Activated T-cell treated with anti-CD3 and anti-CD28 coated beads for 24 hours (primary cell): ENCODE results near the gene MEGF11.

Experiments used
- DNase-seq: peaks from one replicate; pipeline ENCODE4 v3.0.0-alpha.2; 2020; ENCODE audit warnings: low read depth

Gene MEGF11

DNA sequence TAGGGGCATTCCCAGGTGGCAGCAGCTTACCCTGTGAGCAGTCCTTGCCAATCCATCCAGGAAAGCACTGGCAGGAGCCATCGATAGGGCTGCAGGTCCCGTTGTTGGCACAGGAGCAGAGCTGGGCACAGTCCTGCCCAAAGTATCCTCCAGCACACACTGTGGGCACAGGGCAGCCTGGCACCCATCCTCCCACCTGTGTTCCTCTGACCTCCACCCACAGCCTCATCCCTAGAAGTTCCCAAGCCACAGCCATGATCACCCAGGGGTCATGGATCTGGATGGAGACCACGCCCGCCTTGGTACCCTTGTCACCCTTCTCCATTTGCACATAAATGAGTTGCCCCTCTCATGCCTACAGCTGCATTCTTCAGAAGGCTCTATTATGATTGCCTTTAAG is 335.6 kb downstream of the MEGF11 start:
- no peak for DNase-seq

DNA sequence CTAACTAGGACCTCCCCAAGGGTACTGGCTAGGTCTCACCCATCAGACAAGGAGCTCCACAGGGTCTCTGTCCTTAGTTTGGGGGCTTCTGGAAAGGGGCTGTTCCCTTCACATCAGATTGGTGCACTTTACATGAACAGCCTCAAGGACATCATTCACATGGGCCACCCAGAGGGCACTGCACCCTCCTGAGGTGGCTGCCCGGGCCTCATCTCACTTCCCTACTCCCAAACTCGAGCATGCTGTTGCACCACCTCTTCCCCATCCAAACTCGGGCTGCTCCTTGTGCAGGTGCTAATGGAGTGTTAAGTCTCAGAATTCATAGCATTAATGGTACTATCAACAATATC is 336.2 kb downstream of the MEGF11 start:
- DNase-seq, result no peak

DNA sequence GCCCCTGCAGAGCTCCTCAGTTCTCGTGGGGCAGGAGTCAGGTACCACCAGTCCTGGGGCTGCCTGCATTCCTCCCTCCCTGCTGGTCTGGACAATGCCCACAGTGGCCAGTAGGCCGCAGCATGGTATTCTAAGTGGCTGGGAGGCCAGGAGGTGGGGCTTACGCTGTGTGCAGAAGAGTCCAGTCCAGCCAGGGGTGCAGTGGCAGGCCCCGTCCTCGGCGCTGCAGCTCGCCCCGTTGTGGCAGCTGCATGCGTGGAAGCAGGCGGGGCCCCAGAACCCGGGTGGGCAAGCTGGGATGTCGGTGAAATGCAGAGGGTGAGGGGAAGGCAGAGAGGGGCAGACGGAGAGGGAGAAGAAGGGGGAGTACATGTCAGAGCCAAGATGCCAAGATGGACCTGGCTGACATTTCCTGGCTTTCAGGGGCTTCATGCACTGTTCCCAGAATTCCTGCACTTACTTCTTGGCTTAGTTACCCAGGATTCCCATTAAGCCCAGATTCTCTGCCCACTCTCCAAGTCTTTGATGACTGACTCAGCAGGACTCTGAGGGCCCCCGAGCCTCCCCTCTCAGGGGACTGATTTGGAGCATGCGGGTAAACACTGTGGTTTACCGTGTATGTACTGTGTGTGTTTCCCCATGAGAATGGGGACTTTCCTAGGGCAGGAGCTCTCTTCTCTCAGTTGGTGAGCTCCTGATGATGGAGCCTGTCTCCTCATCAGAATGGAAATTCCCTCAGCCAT is 336.7 kb downstream of the MEGF11 start:
- peak; percentile 23 for DNase-seq

DNA sequence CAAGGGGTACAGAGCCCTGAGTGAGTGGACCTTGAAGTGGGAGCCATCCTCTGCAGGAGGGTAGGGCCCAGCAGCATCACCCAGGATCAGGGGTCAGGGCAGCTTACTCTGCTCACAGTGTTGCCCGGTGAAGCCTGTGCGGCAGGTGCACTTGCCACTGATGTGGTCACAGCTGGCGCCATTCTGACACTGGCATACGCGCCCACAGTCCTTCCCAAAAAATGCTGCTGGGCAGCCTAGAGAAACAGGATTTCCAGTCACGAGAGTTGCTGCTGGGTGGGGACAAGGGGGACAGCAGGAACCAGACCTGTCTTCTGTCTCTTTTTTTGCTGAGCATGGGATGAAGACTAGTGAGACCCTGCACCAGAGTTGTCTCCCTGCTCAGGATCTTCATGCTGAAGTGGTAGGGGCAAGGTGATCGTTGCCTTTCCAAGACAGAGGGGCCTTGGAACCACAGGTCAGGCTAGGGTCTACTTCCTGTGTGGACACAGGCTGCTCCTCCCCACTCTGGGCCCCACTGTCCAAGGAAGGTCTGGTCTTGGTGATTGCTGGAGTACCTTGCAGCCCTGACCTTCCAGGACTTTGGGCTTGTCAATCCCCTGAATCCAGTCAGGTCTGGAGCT is 337.4 kb downstream of the MEGF11 start:
- no peak for DNase-seq

DNA sequence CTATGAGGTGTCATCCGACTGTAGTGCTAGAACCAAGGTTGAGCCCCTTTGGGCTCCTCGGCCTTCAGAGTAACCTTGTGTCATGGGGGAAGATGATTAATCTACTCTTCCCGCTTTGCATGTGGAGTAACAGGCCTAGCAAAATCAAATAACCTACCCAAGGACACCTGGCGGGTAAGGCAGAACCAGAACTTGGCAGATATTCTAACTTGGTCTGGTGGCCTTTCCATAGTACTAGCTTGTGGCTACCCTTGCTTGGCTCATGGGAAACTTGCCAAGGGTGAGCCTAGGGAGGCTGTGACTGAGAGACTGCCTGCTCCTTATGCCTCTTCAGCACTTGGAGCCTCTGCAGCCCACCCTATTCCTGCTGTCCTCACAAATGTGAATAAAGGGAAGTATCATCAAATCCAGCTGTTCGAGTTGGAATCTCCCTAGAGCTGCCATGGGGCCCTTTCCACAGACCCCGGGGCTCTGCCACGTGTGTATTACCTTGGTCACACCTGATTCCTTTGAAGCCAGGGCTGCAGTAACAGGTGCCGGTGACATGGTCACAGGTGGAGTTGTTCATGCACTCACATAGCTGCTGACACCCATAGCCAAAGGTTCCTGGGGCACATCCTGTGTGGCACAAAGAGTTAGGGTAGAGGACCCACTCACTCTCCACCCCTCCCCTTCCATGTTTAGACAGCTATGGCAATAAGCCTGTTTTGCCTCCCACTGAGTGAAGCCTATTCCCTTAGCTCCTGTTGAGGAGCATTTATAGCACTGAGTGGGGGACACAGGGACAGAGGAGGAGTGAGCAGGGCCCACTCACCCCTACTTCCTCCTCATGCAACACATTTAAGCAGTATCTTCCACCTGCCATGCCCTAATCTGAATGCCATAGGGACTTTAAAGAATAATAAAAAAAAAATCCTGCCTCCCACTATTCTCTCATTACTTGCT is 338.3 kb downstream of the MEGF11 start:
- no peak for DNase-seq

DNA sequence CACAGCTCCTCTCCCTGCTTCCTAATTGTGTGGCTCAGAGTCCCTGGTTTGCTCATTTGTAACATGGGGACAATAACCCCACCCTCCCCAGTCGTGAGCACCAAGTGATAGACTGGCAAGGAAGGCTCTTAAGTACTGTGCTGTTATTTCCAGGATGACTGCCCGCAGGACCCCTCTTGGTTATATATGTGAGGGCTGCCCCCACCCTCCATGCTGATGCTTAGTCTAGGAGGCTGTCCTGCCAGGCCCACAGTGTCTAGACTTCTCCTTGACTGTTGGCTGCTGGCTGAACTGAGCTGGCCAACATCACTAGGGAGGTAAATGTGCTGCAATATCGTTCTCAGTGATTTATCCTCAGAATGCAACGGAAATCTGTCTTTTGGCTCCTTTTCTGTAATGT is 339.2 kb downstream of the MEGF11 start:
- DNase-seq, result no peak

DNA sequence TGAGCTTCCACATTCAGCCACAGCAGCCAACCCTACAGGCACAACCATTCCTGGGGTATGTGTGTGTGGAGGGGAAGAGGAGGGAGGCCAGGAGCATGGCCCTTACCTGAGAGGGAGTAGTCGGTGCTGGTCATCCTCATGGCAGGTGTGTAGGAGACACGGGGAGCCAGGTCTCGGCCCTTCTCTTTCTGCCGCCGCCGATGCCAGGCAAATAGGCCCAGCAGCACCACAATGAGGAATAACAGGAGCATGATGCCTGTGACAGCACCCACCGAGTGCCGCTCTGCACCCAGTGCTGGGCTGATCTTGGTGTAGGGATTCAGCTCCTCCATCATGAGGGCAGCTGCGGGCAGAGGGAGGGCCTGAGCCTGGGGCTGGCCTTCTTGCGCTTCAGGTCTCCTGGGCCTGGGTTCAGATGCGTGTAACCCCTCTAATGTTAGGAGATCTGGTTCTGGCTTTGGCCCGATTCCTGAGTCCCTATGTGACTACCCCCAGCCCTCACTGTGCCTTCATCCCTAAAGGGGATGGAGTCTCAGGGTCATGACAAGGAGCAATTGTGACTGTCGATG is 339.8 kb downstream of the MEGF11 start:
- DNase-seq, result no peak

DNA sequence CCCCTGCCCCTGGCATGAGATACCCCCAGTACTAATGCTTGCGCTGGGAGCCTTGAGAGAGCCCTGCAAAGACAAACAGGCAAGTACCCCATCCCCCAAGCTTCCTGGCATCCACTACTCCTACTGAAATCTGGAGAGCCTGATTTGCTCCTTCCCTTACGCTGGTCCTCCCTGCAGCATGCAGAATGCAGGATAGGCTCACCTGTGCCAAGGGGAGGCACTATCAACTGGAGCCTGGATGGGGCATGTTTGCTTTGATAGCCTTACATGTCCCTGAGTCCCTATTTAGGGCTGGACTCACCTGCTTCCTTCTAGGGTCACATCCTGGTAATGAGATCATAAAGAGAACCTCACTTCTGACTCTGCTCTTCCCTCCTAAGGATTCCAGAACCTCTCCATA is 341.3 kb downstream of the MEGF11 start:
- no peak for DNase-seq

DNA sequence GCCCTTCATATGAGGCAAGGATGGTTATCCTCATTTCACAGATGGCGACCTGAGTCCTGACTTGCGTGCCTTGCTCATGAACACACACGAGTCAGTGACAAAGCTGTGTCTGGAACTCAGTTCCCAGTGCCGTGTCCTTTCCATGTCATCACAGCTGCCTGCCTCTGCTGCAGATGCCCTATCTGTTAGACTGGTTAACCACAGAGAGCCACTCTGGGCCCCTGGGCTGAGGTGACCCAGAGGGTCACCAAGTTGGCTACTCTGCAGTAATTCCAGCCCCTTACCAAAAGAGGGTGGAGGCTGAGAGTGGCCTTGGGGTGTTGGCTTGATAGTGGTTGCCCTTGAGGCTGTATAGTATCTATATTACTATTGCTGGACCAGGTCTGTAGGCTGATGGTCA is 343.2 kb downstream of the MEGF11 start:
- no peak for DNase-seq

DNA sequence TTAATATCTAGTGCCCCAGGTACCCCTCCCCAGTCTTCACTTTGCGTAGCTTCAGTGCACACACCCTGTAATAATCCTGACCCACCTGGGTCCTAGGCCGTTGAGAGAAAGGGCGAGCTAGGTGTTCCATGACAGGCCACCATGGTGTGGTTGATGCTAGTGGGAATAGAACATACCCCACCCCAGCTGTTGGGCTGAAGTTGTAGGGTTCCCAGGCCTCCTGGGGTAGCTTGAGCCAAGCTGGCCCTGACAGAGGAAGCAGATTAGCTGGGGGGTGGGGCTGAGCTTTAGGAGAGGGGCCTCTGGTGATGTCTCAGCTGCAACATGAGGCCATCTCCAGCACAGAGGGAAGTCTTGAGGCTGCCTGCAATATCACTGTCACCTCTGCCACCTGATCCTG is 343.7 kb downstream of the MEGF11 start:
- no peak for DNase-seq

DNA sequence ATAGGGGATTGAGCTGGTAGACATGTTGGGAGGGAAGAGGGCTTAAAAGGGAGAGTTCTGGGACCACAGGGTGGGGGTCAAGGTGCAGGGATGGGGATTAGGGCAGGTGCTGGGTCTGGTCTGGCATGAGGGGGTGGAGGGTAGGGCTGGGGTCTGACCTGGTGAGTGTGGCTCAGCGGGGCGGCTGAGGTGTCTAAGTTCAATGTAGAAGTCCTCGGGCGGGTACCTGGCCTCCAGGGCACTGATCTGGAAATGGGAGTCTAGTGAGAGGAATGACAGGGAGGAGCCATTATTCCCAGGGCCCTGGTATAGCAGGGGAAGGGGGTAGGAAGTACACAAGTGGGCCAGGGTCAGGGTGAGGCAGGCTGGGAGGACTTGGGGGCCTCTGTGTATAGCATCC is 344.7 kb downstream of the MEGF11 start:
- DNase-seq, result no peak

DNA sequence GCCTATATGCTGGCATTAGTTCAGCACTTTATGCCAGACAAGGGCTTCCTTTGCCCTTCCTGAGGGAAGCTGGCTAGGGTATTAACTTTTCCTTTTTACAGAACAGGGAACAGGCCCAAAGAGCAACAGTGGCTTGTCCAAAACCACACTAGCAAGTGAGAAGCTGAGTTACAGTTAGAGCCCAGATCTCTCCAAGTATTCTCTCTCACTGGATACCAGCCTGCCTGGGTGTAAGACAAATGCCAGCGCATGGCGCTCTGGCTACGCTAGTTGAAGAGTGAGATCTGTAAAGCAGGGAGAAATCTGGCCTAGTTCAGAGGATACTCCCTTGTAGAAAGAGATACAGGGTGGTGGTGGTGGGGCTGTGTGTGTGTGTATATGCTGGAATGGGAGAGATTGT is 345.9 kb downstream of the MEGF11 start:
- DNase-seq, result no peak

DNA sequence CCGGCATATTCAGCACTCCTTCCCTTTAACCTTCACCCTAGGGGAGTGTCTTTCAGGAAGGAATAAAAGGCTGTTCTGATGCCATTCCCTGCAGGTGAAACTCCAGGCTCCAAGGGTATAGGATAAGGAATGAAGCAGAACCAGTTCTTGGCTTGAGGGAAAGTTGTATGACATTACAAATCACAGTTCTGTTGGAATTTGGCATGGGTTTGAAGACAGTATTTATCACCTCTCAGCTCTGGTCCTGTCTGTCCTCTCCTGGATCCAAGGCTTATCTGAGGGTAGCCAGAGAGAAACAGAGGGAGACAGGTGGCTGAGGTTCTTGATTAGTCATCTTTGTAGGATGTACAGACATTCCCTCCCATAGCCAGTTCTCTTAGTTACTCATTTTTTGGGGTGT is 347.2 kb downstream of the MEGF11 start:
- no peak for DNase-seq

DNA sequence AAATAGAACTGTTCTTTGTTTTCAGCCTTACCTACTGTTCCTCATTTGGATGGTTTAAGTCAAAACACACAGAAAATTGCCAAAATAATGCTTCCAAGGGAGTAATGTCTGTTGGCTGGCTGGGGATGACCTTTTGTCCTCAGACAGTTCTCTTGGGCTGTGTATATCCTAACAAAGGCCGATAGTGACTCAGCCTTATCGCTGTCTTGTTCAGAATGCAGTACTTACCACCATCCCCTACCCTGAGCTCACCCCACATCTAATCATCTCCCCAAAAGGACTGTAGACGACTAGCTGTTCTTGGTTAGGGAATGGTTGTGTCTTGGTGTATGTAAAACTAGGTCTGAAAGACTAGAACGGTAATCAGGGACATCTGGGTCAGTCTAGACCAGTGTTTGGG is 349.2 kb downstream of the MEGF11 start:
- no peak for DNase-seq

DNA sequence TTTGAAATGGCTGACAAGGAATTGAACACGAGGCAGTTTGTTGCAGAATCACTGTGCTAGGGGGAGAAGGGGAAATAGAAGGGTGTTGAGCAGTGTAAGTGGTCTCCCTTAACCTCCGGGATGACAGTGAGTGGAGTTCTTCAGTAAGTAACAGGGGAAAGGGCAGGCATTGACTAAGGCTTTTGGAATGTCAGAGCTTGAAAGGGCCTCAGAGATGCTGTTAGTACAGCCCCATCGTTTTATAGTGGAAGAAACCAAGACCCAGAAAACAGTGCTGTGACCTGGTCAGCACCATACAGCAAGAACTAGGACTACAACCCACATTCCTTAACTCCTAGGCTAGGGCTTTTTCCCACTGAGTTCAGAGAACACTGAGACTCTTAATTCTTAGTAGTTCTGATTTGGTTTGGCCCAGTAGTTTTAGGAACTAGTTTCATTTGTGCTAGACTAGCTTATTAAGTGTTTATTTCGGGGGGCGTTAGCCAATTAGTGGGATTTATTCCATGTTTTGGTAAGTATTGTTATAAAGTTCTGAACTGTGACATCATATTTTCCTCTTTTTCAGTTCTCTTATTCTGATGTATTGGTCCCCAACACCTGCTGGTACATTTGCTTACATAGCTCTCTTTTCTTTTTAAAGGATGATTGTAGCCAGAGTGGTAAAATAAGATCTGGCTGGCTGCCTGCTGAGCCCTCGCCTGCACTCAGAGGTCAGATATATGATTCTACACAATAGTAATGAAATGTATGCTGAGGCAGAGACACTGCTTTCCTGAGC is 350.1 kb downstream of the MEGF11 start:
- DNase-seq, result no peak

DNA sequence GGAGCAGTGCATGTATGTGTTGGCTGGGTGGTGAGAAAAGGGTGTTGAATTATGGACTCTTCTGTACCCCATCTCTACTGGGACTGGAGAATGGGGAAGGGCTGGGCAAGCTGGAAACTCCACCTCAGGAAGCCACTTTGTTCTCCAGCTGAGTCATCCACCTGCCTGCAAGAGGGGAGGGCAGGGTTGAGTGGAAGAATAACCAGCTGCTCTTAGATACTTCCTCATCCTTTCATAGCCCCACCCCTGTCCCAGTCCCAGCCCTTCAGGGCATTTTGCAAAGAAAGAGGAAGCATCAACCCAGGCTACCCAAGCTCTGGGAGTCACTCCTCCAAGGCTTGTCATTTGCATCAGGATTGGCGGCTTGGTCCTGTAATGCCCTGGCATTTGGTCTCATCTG is 351.2 kb downstream of the MEGF11 start:
- DNase-seq, result no peak

DNA sequence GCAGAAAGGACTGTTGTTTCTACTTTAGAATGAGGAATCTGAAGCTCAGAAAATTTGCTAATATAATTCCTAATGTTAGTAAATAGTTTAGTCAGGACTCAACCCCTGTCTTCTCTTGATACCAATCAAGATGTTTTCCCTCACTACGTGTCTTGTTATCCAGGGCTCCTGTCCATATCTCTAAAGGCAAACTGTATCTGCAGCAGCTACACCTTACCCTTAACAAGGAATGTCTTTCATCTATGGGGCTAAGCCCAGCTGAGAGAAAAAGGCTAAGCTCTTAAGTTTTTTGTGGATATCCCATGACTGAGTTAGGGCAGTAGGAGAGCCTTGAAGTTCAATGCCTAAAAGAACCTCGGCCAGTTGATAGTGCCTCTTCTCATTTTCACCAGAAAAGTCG is 351.7 kb downstream of the MEGF11 start:
- DNase-seq, result no peak

DNA sequence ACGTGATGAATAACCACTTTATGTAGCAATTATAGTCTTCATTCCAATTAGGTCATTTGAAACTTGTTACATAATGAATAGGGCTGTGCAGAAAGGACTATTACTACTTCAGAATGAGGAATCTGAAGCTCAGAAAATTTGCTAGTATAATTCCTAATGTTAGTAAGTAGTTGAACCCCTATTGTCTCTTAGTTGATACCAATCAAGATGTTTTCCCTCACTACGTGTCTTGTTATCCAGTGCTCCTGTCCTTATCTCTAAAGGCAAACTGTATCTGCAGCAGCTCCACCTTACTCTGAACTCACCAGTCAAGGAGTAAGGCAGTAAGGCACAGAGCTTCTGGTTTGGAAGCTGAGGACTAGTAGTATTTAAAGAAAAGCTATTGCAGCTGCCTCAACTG is 352.2 kb downstream of the MEGF11 start:
- no peak for DNase-seq

DNA sequence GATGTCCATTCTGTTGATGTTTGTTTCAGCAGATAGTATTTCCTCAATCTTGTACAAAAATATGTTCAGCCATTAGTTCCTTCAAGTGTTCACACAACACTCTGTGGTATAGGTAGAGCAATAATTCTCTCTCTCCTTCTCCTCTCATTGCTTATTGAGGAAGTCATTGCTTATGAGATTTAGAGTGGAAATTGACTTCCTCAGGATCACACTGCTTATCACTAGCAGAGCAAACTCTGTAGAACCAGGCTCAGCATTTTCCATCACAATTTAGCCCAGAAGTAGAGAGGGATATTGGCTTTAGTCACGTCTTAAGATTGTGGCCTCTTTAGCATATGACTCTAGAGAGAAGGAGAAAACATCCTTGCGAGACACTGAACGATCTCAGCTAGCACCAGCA is 353.1 kb downstream of the MEGF11 start:
- DNase-seq, result no peak

DNA sequence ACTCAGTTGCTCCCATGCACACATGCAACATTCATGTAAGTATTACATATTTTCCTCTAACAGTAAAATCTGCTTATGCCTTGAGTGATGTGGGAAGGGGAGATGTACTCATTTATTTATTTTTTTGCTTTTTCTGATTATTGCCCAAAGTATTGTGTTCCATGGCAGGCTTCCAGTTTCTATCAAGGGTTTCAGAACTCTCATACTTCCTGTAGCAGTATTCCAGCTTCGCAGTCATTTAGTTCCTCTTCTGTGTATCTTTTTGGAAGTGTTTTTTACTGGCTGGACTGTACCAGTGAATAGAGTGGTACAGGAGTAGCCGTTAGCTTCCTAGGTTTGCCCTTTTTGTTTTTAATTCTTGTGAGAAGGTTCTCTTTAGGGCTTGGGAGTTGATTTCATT is 357.3 kb downstream of the MEGF11 start:
- DNase-seq, result no peak

DNA sequence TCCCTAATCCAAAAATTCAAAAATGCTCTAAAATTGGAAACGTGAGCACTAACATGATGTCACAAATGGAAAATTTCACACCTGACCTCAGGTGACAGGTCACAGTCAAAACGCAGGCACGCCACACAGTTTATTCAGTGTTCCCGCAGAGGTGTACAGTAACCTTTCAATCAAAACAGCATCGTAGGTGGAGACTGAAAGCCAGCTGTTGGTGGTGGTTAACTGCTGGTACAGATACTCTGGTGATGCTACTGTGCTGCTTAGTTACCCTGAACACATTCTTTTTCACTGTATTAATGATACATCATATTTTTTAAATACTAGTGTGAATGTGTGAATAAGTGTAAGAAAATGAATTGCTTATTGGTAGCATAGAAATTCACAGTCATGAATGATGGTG is 360.5 kb downstream of the MEGF11 start:
- DNase-seq, result no peak

DNA sequence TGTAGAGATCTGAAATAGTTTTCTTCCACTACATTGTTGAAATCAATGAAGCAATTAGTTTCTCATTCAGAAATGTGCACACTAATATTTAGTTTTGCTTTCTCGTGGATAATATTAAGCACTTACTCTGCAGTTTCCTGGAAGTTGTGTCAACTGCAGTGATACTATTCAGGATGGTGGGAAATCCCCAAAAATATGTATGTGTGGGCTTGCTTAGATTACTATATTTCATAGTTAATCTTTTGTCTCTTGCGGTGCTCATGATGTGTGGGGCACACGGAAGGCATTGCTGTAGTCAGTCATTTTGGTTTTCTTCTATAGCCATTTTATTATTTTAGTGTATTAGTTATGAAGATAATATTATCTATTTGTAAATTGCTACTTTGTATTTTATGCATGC is 364.6 kb downstream of the MEGF11 start:
- DNase-seq, result no peak
